ENCODE results near the gene RUVBL1.
A peak's percentile ranks its signal among the peaks of the same experiment; 100 is the strongest.

Gene RUVBL1

GRCh38 chr3:128066114-128066513 lies 57.5 kb downstream of the RUVBL1 start:
- DNase-seq: no peak

GRCh38 chr3:128064962-128065361 lies 58.6 kb downstream of the RUVBL1 start:
- no peak for DNase-seq

- no peak for DNase-seq
These were observed 59.7 kb downstream of the RUVBL1 start for GRCh38 chr3:128063865-128064264.

GRCh38 chr3:128062033-128062745 lies 61.4 kb downstream of the RUVBL1 start:
- no peak for DNase-seq

- DNase-seq: no peak
These were observed 62.9 kb downstream of the RUVBL1 start for GRCh38 chr3:128060473-128061381.

- DNase-seq: no peak
These were observed 67.4 kb downstream of the RUVBL1 start for GRCh38 chr3:128056258-128056657.

- DNase-seq: no peak
These were observed 69.2 kb downstream of the RUVBL1 start for GRCh38 chr3:128054367-128054766.

GRCh38 chr3:128053614-128054013 lies 70.0 kb downstream of the RUVBL1 start:
- no peak for DNase-seq

- DNase-seq: no peak
These were observed 70.8 kb downstream of the RUVBL1 start for GRCh38 chr3:128052595-128053351.

GRCh38 chr3:128051837-128052594 lies 71.6 kb downstream of the RUVBL1 start, which contains the start of gene SEC61A1:
Gene SEC61A1, plus strand, starts transcription at chr3:128052437. Its CDS starts 116 bp downstream, at chr3:128052553.
- DNase-seq: peak; percentile 94

GRCh38 chr3:128051459-128051836 lies 72.2 kb downstream of the RUVBL1 start:
- no peak for DNase-seq

GRCh38 chr3:128050597-128050996 lies 73.0 kb downstream of the RUVBL1 start:
- DNase-seq: no peak

GRCh38 chr3:128041344-128041743 lies 82.3 kb downstream of the RUVBL1 start:
- no peak for DNase-seq

- no peak for DNase-seq
These were observed 83.0 kb downstream of the RUVBL1 start for GRCh38 chr3:128040660-128041059.

GRCh38 chr3:128040041-128040440 lies 83.6 kb downstream of the RUVBL1 start:
- DNase-seq: no peak

- DNase-seq: no peak
These were observed 87.5 kb downstream of the RUVBL1 start for GRCh38 chr3:128036119-128036518.

GRCh38 chr3:128033102-128033501 lies 90.5 kb downstream of the RUVBL1 start:
- no peak for DNase-seq

Measured in CD4-positive, alpha-beta T cell treated with Interleukin-4 for 4 hours (primary cell).